MM.1S (cell line): Measurements from ENCODE around the gene KLK15.

Experiments used
- DNase-seq: peaks from one replicate; pipeline ENCODE4 v3.0.0-alpha.2; 2015
- H2AFZ ChIP-seq: fragments of 300-600 bp; sonication (generic); 2 replicates; pipeline ENCODE4 v1.6.0; 2016; ENCODE audit warnings: antibody characterized with exemption, low read length
- H3F3A ChIP-seq: fragments of 300-600 bp; sonication (generic); 2 replicates; pipeline ENCODE4 v1.6.1; 2016; ENCODE audit warnings: mild to moderate bottlenecking, antibody characterized with exemption, low read length, moderate library complexity, mixed read lengths; ENCODE audit not compliant: insufficient read depth
- H3K27ac ChIP-seq: fragments of 300-600 bp; sonication (generic); 2 replicates; pipeline ENCODE4 v1.5.1; 2016; ENCODE audit warnings: mild to moderate bottlenecking, low read length
- H3K27me3 ChIP-seq: fragments of 300-600 bp; sonication (generic); replicated peaks from 2 replicates; pipeline ENCODE4 v1.6.0; 2016; ENCODE audit warnings: low read length; ENCODE audit not compliant: insufficient read depth
- H3K36me3 ChIP-seq: fragments of 300-600 bp; sonication (generic); replicated peaks from 2 replicates; pipeline ENCODE4 v1.6.1; 2016; ENCODE audit warnings: mild to moderate bottlenecking, low read length, mixed read lengths; ENCODE audit not compliant: insufficient read depth
- H3K4me1 ChIP-seq: fragments of 300-600 bp; sonication (generic); 2 replicates; pipeline ENCODE4 v1.6.1; 2016; ENCODE audit warnings: low read length, mixed read lengths
- H3K4me2 ChIP-seq: fragments of 300-600 bp; sonication (generic); 2 replicates; pipeline ENCODE4 v1.6.0; 2016; ENCODE audit warnings: low read depth, low read length
- H3K4me3 ChIP-seq: fragments of 300-600 bp; sonication (generic); 2 replicates; pipeline ENCODE4 v1.5.1; 2016; ENCODE audit warnings: low read length, mixed read lengths
- H3K79me2 ChIP-seq: fragments of 300-600 bp; sonication (generic); 2 replicates; pipeline ENCODE4 v1.6.1; 2016; ENCODE audit warnings: mixed run types, low read length, mixed read lengths
- H3K9ac ChIP-seq: fragments of 300-600 bp; sonication (generic); 2 replicates; pipeline ENCODE4 v1.6.1; 2016; ENCODE audit warnings: low read length, mixed read lengths
- H3K9me2 ChIP-seq: fragments of 300-600 bp; sonication (generic); replicated peaks from 2 replicates; pipeline ENCODE4 v1.6.1; 2016; ENCODE audit warnings: mild to moderate bottlenecking, low read length, mixed read lengths; ENCODE audit not compliant: insufficient read depth
- H3K9me3 ChIP-seq: fragments of 300-600 bp; sonication (generic); replicated peaks from 2 replicates; pipeline ENCODE4 v1.6.1; 2016; ENCODE audit warnings: mild to moderate bottlenecking, low read length, mixed read lengths; ENCODE audit not compliant: insufficient read depth
- H4K20me1 ChIP-seq: fragments of 300-600 bp; sonication (generic); 2 replicates; pipeline ENCODE4 v1.6.1; 2016; ENCODE audit warnings: mild to moderate bottlenecking, low read length, moderate library complexity, mixed read lengths; ENCODE audit not compliant: insufficient read depth
- EZH2 ChIP-seq: fragments of 300-600 bp; sonication (generic); optimal IDR thresholded peaks from 2 replicates; pipeline ENCODE3; 2017; ENCODE audit warnings: low read depth, mild to moderate bottlenecking, antibody characterized with exemption, low read length, mixed read lengths
- EZH2phosphoT487 ChIP-seq: fragments of 300-600 bp; sonication (generic); IDR thresholded peaks from 2 replicates; pipeline ENCODE4 v1.6.1; 2018; ENCODE audit warnings: antibody characterized with exemption, low read length
- TF ChIP-seq, protein P1 (sequence below): fragments of 300-600 bp; sonication (generic); IDR thresholded peaks from 2 replicates; pipeline ENCODE4 v1.5.1; 2016; ENCODE audit warnings: antibody characterized with exemption, low read length, mixed read lengths

Gene KLK15

DNA sequence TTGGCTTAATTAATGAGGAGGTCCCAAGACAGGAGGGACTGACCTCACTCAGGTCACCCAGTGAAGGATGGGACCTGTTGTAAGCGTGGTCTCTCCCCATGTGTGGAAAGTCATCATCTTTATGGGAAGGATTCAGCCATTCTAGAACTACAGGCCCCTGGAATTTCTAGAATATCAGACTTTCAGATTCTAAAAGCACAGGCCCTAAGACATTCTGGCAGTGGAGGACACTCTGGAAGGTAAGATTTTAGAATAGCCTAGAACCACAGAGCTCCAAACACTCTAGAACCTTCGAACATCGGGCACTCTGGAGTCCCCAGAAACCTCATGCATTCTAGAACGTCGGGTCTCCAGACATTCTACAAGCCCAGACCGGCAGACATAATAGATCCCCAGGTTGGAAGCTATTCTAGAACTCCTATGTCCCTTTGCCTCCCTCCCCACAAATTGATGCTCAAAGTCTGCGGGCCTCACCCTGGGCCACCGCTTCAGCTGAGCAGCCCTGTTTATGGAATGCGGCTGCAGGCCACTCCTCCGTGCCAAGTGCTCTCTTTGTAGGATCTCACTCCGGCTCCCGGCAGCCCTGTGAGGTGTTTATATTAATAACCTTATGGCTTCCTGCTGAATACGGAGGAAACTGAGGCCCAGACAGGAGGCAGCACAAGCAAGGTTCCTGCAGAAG is 1.9 kb upstream of the KLK15 start:
- Histone ChIP-seq H4K20me1 (no peaks in the 10 kb centered on the region), H3K9me2 (no peaks in the 10 kb centered on the region), H3K79me2 (no peaks in the 10 kb centered on the region), H3K9me3 (no peaks in the 10 kb centered on the region), H3K36me3 (no peaks in the 10 kb centered on the region), H2AFZ (peak overlapping the region; percentile 30; the same call in 1 of the 2 replicates), H3K27me3 (peaks cover 60% of the 10 kb centered on the region), H3F3A (no peaks in the 10 kb centered on the region), H3K4me3 (peak overlapping the region; percentile 50; the same call in 1 of the 2 replicates), H3K27ac (no peak overlapping the region), H3K4me2 (peak overlapping the region; percentile 73; the same call in 1 of the 2 replicates), H3K9ac (no peak overlapping the region), H3K4me1 (no peaks in the 10 kb centered on the region)
- DNase-seq: no peak
- TF ChIP-seq EZH2 (no peak), EZH2phosphoT487 (no peak)
- TF ChIP-seq, protein P1, sequence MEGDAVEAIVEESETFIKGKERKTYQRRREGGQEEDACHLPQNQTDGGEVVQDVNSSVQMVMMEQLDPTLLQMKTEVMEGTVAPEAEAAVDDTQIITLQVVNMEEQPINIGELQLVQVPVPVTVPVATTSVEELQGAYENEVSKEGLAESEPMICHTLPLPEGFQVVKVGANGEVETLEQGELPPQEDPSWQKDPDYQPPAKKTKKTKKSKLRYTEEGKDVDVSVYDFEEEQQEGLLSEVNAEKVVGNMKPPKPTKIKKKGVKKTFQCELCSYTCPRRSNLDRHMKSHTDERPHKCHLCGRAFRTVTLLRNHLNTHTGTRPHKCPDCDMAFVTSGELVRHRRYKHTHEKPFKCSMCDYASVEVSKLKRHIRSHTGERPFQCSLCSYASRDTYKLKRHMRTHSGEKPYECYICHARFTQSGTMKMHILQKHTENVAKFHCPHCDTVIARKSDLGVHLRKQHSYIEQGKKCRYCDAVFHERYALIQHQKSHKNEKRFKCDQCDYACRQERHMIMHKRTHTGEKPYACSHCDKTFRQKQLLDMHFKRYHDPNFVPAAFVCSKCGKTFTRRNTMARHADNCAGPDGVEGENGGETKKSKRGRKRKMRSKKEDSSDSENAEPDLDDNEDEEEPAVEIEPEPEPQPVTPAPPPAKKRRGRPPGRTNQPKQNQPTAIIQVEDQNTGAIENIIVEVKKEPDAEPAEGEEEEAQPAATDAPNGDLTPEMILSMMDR: no peak

DNA sequence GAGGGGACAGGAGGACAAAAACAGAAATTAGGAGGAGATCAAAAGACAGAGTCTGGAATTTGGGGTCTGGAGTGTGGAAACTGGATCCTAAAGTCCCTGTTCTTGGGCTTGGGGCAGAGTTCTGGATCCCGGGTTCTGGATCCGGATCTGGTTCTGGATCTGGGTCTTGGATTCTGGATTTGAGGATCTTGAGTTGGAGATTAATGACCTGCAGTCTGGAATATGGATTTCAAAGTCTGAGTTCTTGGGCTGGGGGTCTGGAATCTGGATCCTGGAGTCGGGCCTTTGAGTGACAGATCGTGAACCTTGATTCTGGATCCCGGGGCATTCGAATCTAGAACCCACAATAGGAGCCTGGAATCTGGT is 411 bp upstream of the KLK15 start:
- H3F3A ChIP-seq: no peaks in the 10 kb centered on the region
- TF ChIP-seq EZH2 (no peak), EZH2phosphoT487 (no peak)
- TF ChIP-seq, protein P1: no peak
- H3K79me2 ChIP-seq: no peaks in the 10 kb centered on the region
- no peaks in the 10 kb centered on the region for H3K36me3 ChIP-seq
- no peaks in the 10 kb centered on the region for H3K4me1 ChIP-seq
- H2AFZ ChIP-seq: no peak overlapping the region
- no peak for DNase-seq
- no peak overlapping the region for H3K9ac ChIP-seq
- no peaks in the 10 kb centered on the region for H4K20me1 ChIP-seq
- H3K27ac ChIP-seq: no peak overlapping the region
- peaks cover 69% of the 10 kb centered on the region for H3K27me3 ChIP-seq
- H3K4me2 ChIP-seq: no peak overlapping the region
- H3K4me3 ChIP-seq: no peak overlapping the region
- H3K9me2 ChIP-seq: no peaks in the 10 kb centered on the region
- H3K9me3 ChIP-seq: no peaks in the 10 kb centered on the region

DNA sequence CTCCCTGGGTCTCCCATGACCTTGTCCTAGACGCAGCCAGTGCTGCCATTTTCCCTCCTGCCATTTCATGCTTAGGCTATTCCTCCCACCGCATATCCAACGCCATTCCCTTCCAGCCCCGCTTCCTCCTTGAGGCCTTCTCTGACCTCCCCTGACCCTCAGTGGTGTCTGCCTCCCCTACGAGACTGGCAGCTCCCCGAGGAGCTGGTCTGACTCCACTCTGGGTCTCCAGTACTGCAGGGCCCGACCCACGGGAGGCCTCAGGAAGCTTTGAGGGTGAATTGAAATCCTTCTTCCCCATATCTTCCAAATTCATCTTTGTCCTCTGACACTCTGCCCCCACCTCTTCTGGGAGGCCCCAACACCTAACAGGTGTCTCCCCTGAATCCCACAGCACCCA is 708 bp downstream of the KLK15 start:
- Histone ChIP-seq H3K36me3 (no peaks in the 10 kb centered on the region), H3K79me2 (no peaks in the 10 kb centered on the region), H3K4me1 (no peaks in the 10 kb centered on the region), H3K9ac (no peak overlapping the region), H3K4me2 (no peak overlapping the region), H3F3A (no peaks in the 10 kb centered on the region), H3K27ac (no peak overlapping the region), H3K9me2 (no peaks in the 10 kb centered on the region), H3K4me3 (no peak overlapping the region), H3K27me3 (peaks cover 74% of the 10 kb centered on the region), H3K9me3 (no peaks in the 10 kb centered on the region), H4K20me1 (no peaks in the 10 kb centered on the region), H2AFZ (no peak overlapping the region)
- TF ChIP-seq, protein P1: no peak
- no peak for TF ChIP-seq EZH2
- no peak for TF ChIP-seq EZH2phosphoT487
- no peak for DNase-seq
